Measurements from ENCODE around the gene AGMO. TPM values are rescaled to one million over a fixed set of nuclear protein-coding genes. Genes with fewer than 3 reads are reported as not detected.

The AGMO gene
- total and polyA plus RNA-seq, 10 of the 15 experiments (the other 5 are each of a cell fraction or from before 2014, with no cell fraction given), result 0.11 to 0.29 TPM; not detected in 8

DNA sequence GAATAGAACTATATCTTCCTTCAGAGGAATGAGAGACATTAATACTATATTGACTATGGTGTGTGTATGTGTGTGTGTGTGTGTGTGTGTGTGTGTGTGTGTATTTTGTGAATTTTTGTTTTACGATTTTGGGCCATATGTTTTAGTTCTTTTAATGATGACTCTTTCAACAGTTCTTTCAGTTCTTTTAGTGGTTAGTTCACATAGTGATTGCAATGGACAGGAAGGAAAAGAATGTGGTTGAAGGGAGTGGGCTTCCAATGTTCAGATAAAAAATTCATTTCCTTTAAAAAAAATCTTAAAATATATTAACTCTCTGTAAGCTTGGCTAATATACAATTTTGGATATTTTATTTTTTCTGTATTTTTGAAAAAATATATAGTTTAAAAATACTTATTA, 343.6 kb downstream of the AGMO start (continued):
- TF ChIP-seq, protein P1, sequence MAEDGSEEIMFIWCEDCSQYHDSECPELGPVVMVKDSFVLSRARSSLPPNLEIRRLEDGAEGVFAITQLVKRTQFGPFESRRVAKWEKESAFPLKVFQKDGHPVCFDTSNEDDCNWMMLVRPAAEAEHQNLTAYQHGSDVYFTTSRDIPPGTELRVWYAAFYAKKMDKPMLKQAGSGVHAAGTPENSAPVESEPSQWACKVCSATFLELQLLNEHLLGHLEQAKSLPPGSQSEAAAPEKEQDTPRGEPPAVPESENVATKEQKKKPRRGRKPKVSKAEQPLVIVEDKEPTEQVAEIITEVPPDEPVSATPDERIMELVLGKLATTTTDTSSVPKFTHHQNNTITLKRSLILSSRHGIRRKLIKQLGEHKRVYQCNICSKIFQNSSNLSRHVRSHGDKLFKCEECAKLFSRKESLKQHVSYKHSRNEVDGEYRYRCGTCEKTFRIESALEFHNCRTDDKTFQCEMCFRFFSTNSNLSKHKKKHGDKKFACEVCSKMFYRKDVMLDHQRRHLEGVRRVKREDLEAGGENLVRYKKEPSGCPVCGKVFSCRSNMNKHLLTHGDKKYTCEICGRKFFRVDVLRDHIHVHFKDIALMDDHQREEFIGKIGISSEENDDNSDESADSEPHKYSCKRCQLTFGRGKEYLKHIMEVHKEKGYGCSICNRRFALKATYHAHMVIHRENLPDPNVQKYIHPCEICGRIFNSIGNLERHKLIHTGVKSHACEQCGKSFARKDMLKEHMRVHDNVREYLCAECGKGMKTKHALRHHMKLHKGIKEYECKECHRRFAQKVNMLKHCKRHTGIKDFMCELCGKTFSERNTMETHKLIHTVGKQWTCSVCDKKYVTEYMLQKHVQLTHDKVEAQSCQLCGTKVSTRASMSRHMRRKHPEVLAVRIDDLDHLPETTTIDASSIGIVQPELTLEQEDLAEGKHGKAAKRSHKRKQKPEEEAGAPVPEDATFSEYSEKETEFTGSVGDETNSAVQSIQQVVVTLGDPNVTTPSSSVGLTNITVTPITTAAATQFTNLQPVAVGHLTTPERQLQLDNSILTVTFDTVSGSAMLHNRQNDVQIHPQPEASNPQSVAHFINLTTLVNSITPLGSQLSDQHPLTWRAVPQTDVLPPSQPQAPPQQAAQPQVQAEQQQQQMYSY (CRISPR knock-in tag; IDR thresholded peaks at IDR 0.05), result no peak
- TF ChIP-seq BACH1 (IDR thresholded peaks at IDR 0.05; ENCODE audit: borderline replicate concordance) (no peak), BRCA1 (IDR thresholded peaks at IDR 0.05; ENCODE audit: low read depth, low read length) (no peak)

DNA sequence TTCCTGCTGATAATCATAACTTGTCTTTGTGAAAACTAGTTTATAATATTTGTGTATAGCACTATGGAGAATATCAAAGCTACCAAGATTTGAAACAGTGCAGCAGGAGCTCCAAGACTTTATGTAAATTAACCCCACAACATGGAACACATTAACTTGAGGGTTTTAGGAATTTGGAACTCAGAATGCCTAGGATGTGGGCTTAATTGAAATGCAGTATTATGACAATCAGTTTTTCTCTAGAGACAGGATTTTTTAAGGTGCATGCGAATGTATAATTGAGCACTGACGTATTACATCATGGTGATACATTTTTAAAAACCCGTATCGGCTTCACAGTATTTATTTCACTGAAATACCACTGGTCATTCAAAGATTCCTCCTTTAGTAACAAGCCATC, 346.2 kb downstream of the AGMO start:
- H4K20me1 ChIP-seq (ENCODE audit: control insufficient read depth, insufficient read depth), result no peaks in the 10 kb centered on the region
- no peaks in the 10 kb centered on the region for H3K36me3 ChIP-seq (ENCODE audit: control insufficient read depth in 2 of 2, insufficient read depth in 2 of 2, low read length in 1 of 2)
- in situ Hi-C loops (cut with MboI) (no loop called here), intact Hi-C loops (cut with micrococcal nuclease; ENCODE audit: unreplicated experiment) (no loop called here)
- H3K27me3 ChIP-seq (replicated peaks in 1 of 2; ENCODE audit: control insufficient read depth in 2 of 2, insufficient read depth in 2 of 2, low read length in 1 of 2), result no peaks in the 10 kb centered on the region
- FAIRE-seq, result no peak
- no peaks in the 10 kb centered on the region for H3K4me1 ChIP-seq (ENCODE audit: control insufficient read depth, insufficient read depth, low read length)
- DNase-seq (ENCODE audit: low read depth, low spot score), result no peak
- no peaks in the 10 kb centered on the region for H3K9me3 ChIP-seq (replicated peaks; ENCODE audit: control insufficient read depth, insufficient read depth, low read length)
- no peak overlapping the region for H2AFZ ChIP-seq (ENCODE audit: control insufficient read depth, low read depth, low read length)
- H3K27ac ChIP-seq (ENCODE audit: control insufficient read depth, insufficient read depth), result no peak overlapping the region
- no peak for ATAC-seq
- H3K9ac ChIP-seq (ENCODE audit: control insufficient read depth, insufficient read depth, low read length), result no peak overlapping the region
- no peaks in the 10 kb centered on the region for H3K79me2 ChIP-seq (ENCODE audit: control insufficient read depth, insufficient read depth, low read length)
- WGBS (ENCODE audit: insufficient coverage, insufficient replicate concordance, low lambda C conversion rate, missing lambda C conversion rate), result 11% methylated on average over 4 of the region's 4 CpGs
- RAD21 ChIA-PET (ENCODE audit: unreplicated experiment), result no interaction called here
- no peak overlapping the region for H3K4me3 ChIP-seq
- BruUV-seq (replicated peaks), result no TSS peak
- POLR2A ChIA-PET, result no interaction called here
- SMC1A ChIA-PET (ENCODE audit: uncharacterized antibody, unreplicated experiment), result no interaction called here
- CTCF ChIA-PET, result no interaction called here
- no peak overlapping the region for H3K4me2 ChIP-seq (ENCODE audit: control insufficient read depth, insufficient read depth)
- no peak for TF ChIP-seq HDGF (IDR thresholded peaks at IDR 0.05)
- no peak for TF ChIP-seq HCFC1 (IDR thresholded peaks at IDR 0.05; ENCODE audit: low read length)
- TF ChIP-seq, protein P2, sequence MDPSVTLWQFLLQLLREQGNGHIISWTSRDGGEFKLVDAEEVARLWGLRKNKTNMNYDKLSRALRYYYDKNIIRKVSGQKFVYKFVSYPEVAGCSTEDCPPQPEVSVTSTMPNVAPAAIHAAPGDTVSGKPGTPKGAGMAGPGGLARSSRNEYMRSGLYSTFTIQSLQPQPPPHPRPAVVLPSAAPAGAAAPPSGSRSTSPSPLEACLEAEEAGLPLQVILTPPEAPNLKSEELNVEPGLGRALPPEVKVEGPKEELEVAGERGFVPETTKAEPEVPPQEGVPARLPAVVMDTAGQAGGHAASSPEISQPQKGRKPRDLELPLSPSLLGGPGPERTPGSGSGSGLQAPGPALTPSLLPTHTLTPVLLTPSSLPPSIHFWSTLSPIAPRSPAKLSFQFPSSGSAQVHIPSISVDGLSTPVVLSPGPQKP (IDR thresholded peaks at IDR 0.05; ENCODE audit: low read depth, low read length), result no peak
- no peak for TF ChIP-seq POLR2AphosphoS2 (IDR thresholded peaks at IDR 0.05; ENCODE audit: low read depth, low read length)
- TF ChIP-seq WRNIP1 (IDR thresholded peaks at IDR 0.05; ENCODE audit: borderline replicate concordance, low read depth, low read length), result no peak
- TF ChIP-seq PAX8 (IDR thresholded peaks at IDR 0.05), result no peak
- TF ChIP-seq, protein P3, sequence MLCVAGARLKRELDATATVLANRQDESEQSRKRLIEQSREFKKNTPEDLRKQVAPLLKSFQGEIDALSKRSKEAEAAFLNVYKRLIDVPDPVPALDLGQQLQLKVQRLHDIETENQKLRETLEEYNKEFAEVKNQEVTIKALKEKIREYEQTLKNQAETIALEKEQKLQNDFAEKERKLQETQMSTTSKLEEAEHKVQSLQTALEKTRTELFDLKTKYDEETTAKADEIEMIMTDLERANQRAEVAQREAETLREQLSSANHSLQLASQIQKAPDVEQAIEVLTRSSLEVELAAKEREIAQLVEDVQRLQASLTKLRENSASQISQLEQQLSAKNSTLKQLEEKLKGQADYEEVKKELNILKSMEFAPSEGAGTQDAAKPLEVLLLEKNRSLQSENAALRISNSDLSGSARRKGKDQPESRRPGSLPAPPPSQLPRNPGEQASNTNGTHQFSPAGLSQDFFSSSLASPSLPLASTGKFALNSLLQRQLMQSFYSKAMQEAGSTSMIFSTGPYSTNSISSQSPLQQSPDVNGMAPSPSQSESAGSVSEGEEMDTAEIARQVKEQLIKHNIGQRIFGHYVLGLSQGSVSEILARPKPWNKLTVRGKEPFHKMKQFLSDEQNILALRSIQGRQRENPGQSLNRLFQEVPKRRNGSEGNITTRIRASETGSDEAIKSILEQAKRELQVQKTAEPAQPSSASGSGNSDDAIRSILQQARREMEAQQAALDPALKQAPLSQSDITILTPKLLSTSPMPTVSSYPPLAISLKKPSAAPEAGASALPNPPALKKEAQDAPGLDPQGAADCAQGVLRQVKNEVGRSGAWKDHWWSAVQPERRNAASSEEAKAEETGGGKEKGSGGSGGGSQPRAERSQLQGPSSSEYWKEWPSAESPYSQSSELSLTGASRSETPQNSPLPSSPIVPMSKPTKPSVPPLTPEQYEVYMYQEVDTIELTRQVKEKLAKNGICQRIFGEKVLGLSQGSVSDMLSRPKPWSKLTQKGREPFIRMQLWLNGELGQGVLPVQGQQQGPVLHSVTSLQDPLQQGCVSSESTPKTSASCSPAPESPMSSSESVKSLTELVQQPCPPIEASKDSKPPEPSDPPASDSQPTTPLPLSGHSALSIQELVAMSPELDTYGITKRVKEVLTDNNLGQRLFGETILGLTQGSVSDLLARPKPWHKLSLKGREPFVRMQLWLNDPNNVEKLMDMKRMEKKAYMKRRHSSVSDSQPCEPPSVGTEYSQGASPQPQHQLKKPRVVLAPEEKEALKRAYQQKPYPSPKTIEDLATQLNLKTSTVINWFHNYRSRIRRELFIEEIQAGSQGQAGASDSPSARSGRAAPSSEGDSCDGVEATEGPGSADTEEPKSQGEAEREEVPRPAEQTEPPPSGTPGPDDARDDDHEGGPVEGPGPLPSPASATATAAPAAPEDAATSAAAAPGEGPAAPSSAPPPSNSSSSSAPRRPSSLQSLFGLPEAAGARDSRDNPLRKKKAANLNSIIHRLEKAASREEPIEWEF (IDR thresholded peaks at IDR 0.05; ENCODE audit: insufficient replicate concordance, low read depth, low read length), result no peak
- no peak for TF ChIP-seq MTA2 (IDR thresholded peaks at IDR 0.05; ENCODE audit: low read depth)

Data from GM12878 (cell line).